NCI-H69 (cell line): ENCODE measurements around the gene FBXL19.

Experiments used
- DNase-seq: peaks from one replicate; lab custom pipeline; 2025; lab: John Stamatoyannopoulos, UW

Gene FBXL19

GRCh38 chr16:30986129-30986991 lies 63.0 kb downstream of the FBXL19 start:
- DNase-seq = no peak

GRCh38 chr16:30987581-30988190 lies 64.3 kb downstream of the FBXL19 start:
- DNase-seq = no peak

DNA sequence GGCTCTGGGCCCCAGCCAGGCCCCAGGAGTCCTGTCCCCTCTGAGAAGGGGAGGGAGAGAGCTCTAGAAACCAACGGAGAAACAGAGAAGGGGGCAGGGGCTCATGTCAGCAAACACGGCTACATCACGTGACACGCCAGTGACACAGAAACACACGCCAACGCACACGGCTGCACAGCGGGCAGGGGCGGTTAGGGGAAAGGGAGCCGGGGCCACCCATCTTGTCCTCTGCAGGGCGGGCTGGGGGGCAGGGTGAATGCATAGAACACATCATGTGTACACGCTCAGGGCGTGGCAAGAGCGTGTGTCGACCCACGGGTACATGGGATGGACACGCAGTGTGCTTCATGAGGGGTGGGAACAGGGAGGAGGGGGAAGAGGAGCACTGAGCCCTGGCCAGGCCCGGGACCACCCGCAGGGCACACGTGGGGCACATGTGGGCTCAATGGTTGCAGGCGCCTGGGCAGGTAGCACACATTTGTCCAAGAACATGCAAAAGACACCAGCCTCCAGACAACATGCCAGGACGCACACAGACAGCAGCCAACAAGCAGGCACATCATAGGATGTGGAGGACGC lies 66.2 kb downstream of the FBXL19 start:
- DNase-seq = no peak

DNA sequence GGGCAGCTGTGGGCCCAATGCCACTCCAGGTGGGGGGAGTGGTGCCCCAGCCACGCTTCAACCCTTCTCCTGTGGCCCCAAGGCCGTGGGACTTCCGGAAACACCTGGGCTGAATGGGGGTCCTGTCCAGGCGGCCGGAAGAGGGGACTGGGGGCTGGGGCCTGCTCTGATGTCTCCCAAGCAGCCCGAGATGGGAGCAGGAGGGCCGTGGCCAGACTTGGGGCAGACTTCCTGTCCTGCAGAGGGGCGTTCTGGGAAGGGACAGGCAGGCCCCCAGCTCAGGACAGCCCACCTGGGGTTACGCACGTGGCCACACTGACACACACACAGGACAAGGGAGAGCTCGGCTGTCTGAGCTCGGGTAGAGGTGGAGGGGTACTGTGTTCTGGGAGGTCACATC lies 66.7 kb downstream of the FBXL19 start:
- no peak for DNase-seq

DNA sequence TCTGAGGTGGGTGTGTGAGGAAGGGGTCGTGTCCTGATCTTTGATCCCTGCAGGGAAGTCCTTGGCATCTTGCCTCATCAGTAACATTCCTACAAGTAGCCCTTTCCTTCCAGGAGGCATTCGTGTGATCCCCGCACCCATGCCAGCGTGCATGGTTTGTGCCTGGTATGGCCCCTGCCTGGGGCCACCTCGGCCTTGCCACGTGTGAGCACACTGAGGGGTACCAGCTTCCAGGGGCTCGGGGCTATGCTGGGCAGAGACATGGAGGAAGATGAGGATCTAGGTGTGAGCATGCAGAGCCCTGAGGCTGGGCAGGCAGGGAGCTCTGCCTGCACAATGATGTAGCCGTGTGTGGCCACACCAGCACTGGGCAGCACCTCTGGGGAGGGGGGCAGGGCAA lies 67.7 kb downstream of the FBXL19 start:
- DNase-seq = no peak

- DNase-seq = no peak
These were observed 69.0 kb downstream of the FBXL19 start for GRCh38 chr16:30992276-30992780.

GRCh38 chr16:30992931-30993816 lies 69.8 kb downstream of the FBXL19 start:
- no peak for DNase-seq

- no peak for DNase-seq
These were observed 72.6 kb downstream of the FBXL19 start for GRCh38 chr16:30995927-30996323.

- DNase-seq = no peak
These were observed 73.1 kb downstream of the FBXL19 start for GRCh38 chr16:30996324-30996984.

DNA sequence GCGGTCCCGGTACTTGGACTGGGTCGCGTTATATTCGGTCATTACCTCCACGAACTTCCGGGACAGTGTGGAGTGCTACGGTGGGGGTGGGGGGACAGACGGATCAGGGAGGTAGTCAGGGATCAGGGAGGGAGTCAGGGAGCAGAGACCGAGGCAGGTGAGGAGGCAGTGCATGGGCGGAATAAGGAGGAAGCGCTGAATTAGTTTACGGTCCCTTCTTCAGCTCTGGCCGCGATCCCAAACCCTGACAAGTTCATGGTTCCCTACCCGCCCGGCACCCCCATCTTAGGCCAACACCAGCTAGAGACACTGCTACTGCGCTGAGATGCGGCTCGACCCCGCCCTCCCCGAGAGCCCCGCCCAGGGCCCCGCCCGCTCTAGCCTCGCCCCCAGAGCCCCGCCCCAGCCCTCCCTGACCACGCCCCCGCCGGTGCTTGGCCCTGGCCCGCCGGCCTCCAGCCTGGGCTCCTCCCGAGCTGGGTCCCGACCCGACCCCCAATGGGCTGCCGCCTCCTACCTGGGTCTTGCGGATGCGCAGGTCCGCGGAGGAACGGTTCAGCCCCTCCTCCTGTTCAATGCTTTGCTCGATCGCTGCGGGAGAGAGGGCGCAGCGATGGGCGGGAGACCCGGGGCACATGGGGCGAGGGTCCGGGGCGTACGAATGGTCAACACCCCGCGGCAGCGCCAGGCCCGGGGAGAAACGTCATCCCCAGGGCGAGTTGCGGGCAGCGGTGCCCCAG lies 73.8 kb downstream of the FBXL19 start:
- DNase-seq = peak; percentile 75

- peak; percentile 26 for DNase-seq
These were observed 74.6 kb downstream of the FBXL19 start for GRCh38 chr16:30997725-30998711.
